Skeletal muscle tissue (tissue), 4 donors: ENCODE measurements around the gene IL20. TPM values are rescaled to one million over a fixed set of nuclear protein-coding genes. Genes with fewer than 3 reads are reported as not detected.

ENCODE experiments used
- H3K27ac ChIP-seq: one replicate; pipeline ENCODE4 v1.7.0; 2013; ENCODE audit warnings: mild to moderate bottlenecking, low read depth, low read length, inconsistent platforms
- H3K27me3 ChIP-seq, 3 donors: one replicate each; pipeline ENCODE4 v1.7.0; 2013; ENCODE audit warnings: low read length in 3 of 3; ENCODE audit not compliant: control insufficient read depth in 3 of 3, insufficient read depth in 3 of 3
- H3K36me3 ChIP-seq, 3 donors: one replicate each; pipeline ENCODE4 v1.7.0; 2013; ENCODE audit warnings: low read length in 3 of 3; ENCODE audit not compliant: control insufficient read depth in 3 of 3, insufficient read depth in 3 of 3
- H3K4me1 ChIP-seq, 3 donors: one replicate each; pipeline ENCODE4 v1.7.0; 2013; ENCODE audit warnings: low read length in 3 of 3, mild to moderate bottlenecking in 3 of 3; ENCODE audit not compliant: control insufficient read depth in 3 of 3, insufficient read depth in 3 of 3
- H3K4me3 ChIP-seq, 3 donors: one replicate each; pipeline ENCODE4 v1.7.0; 2013; ENCODE audit warnings: low read length in 3 of 3
- H3K9ac ChIP-seq, 3 donors: one replicate each; pipeline ENCODE4 v1.7.0; 2013; ENCODE audit warnings: low read length in 3 of 3, mild to moderate bottlenecking in 3 of 3, moderate library complexity in 2 of 3, low read depth in 1 of 3
- H3K9me3 ChIP-seq, 3 donors: one replicate each; pipeline ENCODE4 v1.7.0; 2013; ENCODE audit warnings: low read length in 3 of 3; ENCODE audit not compliant: control insufficient read depth in 3 of 3
- total RNA-seq: library from RNA; depleted of rRNA; stranded (reverse); fragments of >200 nt; gene quantifications from one replicate; pipeline ENCODE4 v1.2.3, GENCODE V29; 2014
- donor health status: Osteomylitis.

IL20 gene
- total RNA-seq, 1 donor from 2014 or later, result not detected

GRCh38 chr1:206887701-206888100 lies 22.3 kb downstream of the IL20 start:
- Histone ChIP-seq H3K9ac (no peak overlapping the region), H3K27ac (no peak overlapping the region), H3K4me1 (peaks cover 0 to 14% (median 0%) of the 10 kb centered on the region in 3 donors), H3K9me3 (no peaks in the 10 kb centered on the region), H3K4me3 (no peak overlapping the region), H3K27me3 (peaks cover 0 to 9% (median 0%) of the 10 kb centered on the region in 3 donors), H3K36me3 (no peaks in the 10 kb centered on the region)

GRCh38 chr1:206890125-206891060 lies 25.0 kb downstream of the IL20 start:
- no peak overlapping the region for H3K9ac ChIP-seq

GRCh38 chr1:206891412-206891811 lies 26.0 kb downstream of the IL20 start:
- H3K9ac ChIP-seq, result no peak overlapping the region
- peaks cover 0 to 27% (median 0%) of the 10 kb centered on the region in 3 donors for H3K4me1 ChIP-seq
- no peaks in the 10 kb centered on the region for H3K9me3 ChIP-seq
- peaks cover 0 to 9% (median 1%) of the 10 kb centered on the region in 3 donors for H3K27me3 ChIP-seq
- no peak overlapping the region for H3K27ac ChIP-seq
- H3K36me3 ChIP-seq, result no peaks in the 10 kb centered on the region
- H3K4me3 ChIP-seq, result no peak overlapping the region

More at GRCh38 chr1:206890125-206891060, 25.0 kb downstream of the IL20 start:
- Histone ChIP-seq H3K27me3 (peaks cover 0 to 9% (median 0%) of the 10 kb centered on the region in 3 donors), H3K36me3 (no peaks in the 10 kb centered on the region), H3K4me3 (no peak overlapping the region), H3K9me3 (no peaks in the 10 kb centered on the region), H3K27ac (no peak overlapping the region), H3K4me1 (peaks cover 0 to 20% (median 0%) of the 10 kb centered on the region in 3 donors)

- Histone ChIP-seq H3K36me3 (no peaks in the 10 kb centered on the region), H3K4me1 (peaks cover 0 to 30% (median 0%) of the 10 kb centered on the region in 3 donors), H3K9me3 (no peaks in the 10 kb centered on the region), H3K4me3 (no peak overlapping the region), H3K9ac (no peak overlapping the region), H3K27ac (no peak overlapping the region), H3K27me3 (peaks cover 0 to 7% (median 3%) of the 10 kb centered on the region in 3 donors)
These were observed 27.0 kb downstream of the IL20 start for GRCh38 chr1:206892351-206892984.

GRCh38 chr1:206893380-206893779 lies 28.0 kb downstream of the IL20 start:
- Histone ChIP-seq H3K9ac (no peak overlapping the region), H3K4me3 (no peak overlapping the region), H3K9me3 (no peaks in the 10 kb centered on the region), H3K27ac (no peak overlapping the region), H3K27me3 (peaks cover 0 to 4% (median 3%) of the 10 kb centered on the region in 3 donors), H3K4me1 (peaks cover 0 to 34% (median 3%) of the 10 kb centered on the region in 3 donors), H3K36me3 (no peaks in the 10 kb centered on the region)

- no peaks in the 10 kb centered on the region for H3K9me3 ChIP-seq
- H3K4me3 ChIP-seq, result no peak overlapping the region
- H3K27ac ChIP-seq, result no peak overlapping the region
- peaks cover 0 to 3% (median 0%) of the 10 kb centered on the region in 3 donors for H3K27me3 ChIP-seq
- no peak overlapping the region for H3K9ac ChIP-seq
- no peaks in the 10 kb centered on the region for H3K36me3 ChIP-seq
- peaks cover 3 to 41% (median 11%) of the 10 kb centered on the region in 3 donors for H3K4me1 ChIP-seq
These were observed 29.9 kb downstream of the IL20 start for GRCh38 chr1:206895325-206895724.

GRCh38 chr1:206895837-206896242 lies 30.4 kb downstream of the IL20 start:
- no peak overlapping the region for H3K4me3 ChIP-seq
- H3K27ac ChIP-seq, result no peak overlapping the region
- no peaks in the 10 kb centered on the region for H3K36me3 ChIP-seq
- H3K9ac ChIP-seq, result no peak overlapping the region
- peaks cover 3 to 37% (median 11%) of the 10 kb centered on the region in 3 donors for H3K4me1 ChIP-seq
- peaks cover 0 to 3% (median 0%) of the 10 kb centered on the region in 3 donors for H3K27me3 ChIP-seq
- no peaks in the 10 kb centered on the region for H3K9me3 ChIP-seq

GRCh38 chr1:206896261-206896660 lies 30.8 kb downstream of the IL20 start:
- H3K4me3 ChIP-seq, result no peak overlapping the region
- H3K9me3 ChIP-seq, result no peaks in the 10 kb centered on the region
- H3K27me3 ChIP-seq, result peaks cover 0 to 3% (median 0%) of the 10 kb centered on the region in 3 donors
- no peaks in the 10 kb centered on the region for H3K36me3 ChIP-seq
- peaks cover 3 to 37% (median 11%) of the 10 kb centered on the region in 3 donors for H3K4me1 ChIP-seq
- no peak overlapping the region for H3K27ac ChIP-seq
- H3K9ac ChIP-seq, result no peak overlapping the region

- H3K4me3 ChIP-seq, result no peak within 1 kb of the TSS
- H3K9ac ChIP-seq, result no peak within 1 kb of the TSS
- no peak within 1 kb of the TSS for H3K27ac ChIP-seq
- H3K36me3 ChIP-seq, result no peaks in the 10 kb centered on the region
- H3K27me3 ChIP-seq, result peaks cover 0 to 3% (median 0%) of the 10 kb centered on the region in 3 donors
- no peaks in the 10 kb centered on the region for H3K9me3 ChIP-seq
- peaks cover 3 to 31% (median 11%) of the 10 kb centered on the region in 3 donors for H3K4me1 ChIP-seq
These were observed 31.8 kb downstream of the IL20 start, which contains the start of gene IL24 for GRCh38 chr1:206897175-206897574. IL24 (plus strand) TSS chr1:206897443; CDS start chr1:206897833, 390 bp downstream.
